ENCODE data around the gene PTPRN2.

Gene PTPRN2

DNA sequence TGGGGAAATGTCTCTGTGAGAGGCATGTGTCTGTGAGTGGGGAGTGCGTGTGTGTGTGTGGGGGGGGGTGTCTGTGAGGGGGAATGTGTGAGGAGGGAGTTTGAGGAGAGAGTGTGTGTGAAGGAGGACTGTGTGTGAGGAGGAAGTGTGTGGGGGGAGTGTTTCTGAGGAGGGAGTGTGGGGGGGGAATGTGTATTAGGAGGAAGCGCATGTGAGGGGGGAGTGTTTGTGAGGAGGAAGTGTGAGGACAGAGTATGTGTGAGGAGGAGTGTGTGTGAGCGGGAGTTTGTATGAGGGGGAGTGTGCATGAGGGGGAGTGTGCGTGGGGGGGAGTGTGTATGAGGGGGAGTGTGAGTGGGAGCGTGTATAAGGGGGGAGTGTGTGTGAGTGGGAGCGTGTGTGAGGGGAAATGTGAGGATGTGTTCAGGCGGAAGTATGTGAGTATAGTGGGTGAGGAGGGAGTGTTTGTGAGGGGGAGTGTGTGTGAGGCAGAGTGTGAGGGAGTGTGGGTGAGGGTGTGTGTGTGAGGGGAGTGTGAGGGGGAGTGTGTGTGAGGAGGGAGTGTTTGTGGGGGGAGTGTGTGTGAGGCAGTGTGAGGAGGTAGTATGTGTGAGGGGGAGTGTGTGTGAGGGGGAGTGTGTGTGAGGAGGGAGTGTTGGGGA lies 21.8 kb upstream of the PTPRN2 start:
- DNase-seq (ENCODE audit: insufficient read length, low spot score) (no peak), FAIRE-seq (no peak)
- no peak for TF ChIP-seq POLR2A (IDR thresholded peaks at IDR 0.05; ENCODE audit: low read depth, low read length)

- DNase-seq (ENCODE audit: insufficient read length, low spot score) (no peak), FAIRE-seq (no peak)
- no peak for TF ChIP-seq POLR2A (IDR thresholded peaks at IDR 0.05; ENCODE audit: low read depth, low read length)
Observed at GRCh38 chr7:158607563-158607962, 19.9 kb upstream of the PTPRN2 start.

GRCh38 chr7:158606671-158607424 lies 19.2 kb upstream of the PTPRN2 start:
- DNase-seq (ENCODE audit: insufficient read length, low spot score) (no peak), FAIRE-seq (no peak)
- no peak for TF ChIP-seq POLR2A (IDR thresholded peaks at IDR 0.05; ENCODE audit: low read depth, low read length)

DNA sequence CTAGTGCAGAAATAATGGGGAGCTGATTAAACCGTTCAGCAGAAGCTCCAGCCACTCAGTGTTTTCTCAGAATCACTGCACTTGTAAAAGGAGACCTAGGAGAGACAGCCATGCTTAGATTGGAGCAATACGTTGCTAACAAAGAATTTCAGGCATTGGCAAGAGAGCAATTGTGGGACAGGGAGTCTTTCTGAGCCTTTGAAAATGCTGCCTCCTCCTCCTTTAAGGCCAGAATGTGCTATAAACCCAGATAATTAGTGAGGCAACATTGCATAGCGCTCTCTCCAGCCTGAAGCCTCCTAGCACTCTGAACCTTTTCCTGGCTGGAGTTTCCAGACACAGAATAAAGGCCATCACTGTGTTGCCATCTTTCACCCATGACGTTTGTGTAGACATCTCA lies 18.5 kb upstream of the PTPRN2 start:
- DNase-seq (ENCODE audit: insufficient read length, low spot score) (no peak), FAIRE-seq (no peak)
- no peak for TF ChIP-seq POLR2A (IDR thresholded peaks at IDR 0.05; ENCODE audit: low read depth, low read length)

DNA sequence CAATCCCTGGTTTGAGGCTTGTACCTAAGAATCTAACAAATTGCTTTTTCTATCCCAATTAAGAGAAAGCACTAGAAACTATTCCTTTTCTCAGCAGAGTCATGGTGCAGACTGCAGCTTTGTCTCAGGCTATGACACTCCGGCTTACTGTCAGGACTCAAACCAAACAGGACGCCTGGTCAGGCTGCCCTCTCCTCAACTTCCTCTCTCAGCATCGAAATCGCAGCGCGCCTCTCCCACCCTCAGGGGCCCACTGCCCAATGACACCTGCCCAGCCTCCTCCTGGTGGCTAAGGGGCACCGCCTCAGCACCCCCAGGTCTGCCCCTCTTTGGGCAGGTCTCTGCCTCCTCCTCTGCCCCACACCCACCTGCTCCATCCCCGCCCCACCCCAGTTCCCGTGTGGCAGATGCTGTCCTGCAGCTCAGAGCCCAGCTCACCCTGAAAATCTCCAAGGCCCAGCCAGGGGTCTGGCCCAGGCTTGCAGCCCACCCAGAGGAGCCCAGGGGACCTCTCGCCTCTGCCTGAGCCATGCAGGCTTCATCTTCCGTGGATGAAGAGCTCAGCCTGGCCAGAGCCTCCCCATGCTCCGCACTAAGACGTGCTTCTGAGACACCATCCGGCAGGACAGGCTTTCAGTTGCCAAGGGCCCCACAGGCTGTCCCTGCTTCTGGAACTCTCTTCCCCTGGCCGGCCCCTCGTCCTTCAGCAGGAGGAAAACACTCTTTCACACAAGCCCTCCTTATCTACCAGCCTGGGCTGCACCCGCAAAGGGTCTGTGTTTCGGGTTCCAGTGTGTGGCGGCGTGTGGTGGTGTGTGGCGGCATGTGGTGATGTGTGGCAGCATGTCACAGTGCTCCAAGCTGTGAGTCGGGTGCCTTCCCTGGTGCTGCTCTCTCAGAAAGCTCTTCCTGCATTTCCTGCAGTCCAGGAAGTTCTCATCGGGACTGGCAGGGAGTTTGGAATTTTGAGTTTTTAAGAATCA lies 16.4 kb upstream of the PTPRN2 start:
- no peak for TF ChIP-seq POLR2A (IDR thresholded peaks at IDR 0.05; ENCODE audit: low read depth, low read length)
- no peak for DNase-seq (ENCODE audit: insufficient read length, low spot score)
- no peak for FAIRE-seq

GRCh38 chr7:158602905-158603772 lies 15.5 kb upstream of the PTPRN2 start:
- FAIRE-seq (no peak), DNase-seq (ENCODE audit: insufficient read length, low spot score) (no peak)
- TF ChIP-seq POLR2A (IDR thresholded peaks at IDR 0.05; ENCODE audit: low read depth, low read length): no peak

GRCh38 chr7:158602041-158602440 lies 14.4 kb upstream of the PTPRN2 start:
- no peak for TF ChIP-seq POLR2A (IDR thresholded peaks at IDR 0.05; ENCODE audit: low read depth, low read length)
- FAIRE-seq (no peak), DNase-seq (ENCODE audit: insufficient read length, low spot score) (no peak)

DNA sequence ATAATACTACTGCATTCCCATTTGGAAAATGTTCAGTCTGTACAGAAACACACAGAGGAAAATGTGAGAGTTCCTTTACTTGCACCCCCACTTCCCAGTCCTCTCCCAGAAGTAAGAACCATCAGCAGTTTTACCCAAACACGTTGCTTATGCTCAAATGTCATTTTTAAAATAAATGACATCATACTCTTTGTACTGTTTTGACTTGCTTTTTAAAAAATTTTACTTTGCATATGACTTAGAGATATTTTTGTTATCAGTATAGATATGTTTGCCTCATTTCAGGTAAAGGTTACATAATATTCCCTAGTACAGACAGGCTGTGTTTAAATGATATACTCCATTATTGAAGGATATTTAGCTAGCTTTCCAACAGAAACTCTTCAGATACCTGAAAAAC lies 13.5 kb upstream of the PTPRN2 start:
- TF ChIP-seq POLR2A (IDR thresholded peaks at IDR 0.05; ENCODE audit: low read depth, low read length): no peak
- FAIRE-seq: no peak
- no peak for DNase-seq (ENCODE audit: insufficient read length, low spot score)

GRCh38 chr7:158596745-158597144 lies 9.1 kb upstream of the PTPRN2 start:
- DNase-seq (ENCODE audit: insufficient read length, low spot score) (no peak), FAIRE-seq (no peak)
- no peak for TF ChIP-seq POLR2A (IDR thresholded peaks at IDR 0.05; ENCODE audit: low read depth, low read length)

DNA sequence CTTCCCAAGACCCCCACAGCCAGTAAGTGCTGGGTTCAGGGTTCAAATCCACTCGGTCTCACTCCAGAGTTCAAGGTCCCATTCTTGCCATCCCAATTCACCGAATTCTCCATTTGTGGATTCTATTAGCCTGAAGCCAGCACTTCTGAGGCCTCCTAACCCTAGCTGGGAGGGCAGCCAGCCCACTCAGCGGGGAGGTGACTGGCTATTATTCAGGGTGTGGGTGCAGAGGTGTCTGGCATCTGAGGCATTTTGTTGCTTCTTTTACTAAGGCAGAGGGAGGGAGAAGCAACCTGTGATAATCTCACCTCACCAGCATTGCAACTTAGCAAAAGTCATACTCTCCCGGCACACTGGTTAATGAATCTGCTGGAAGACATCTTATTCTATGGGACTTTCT lies 8.7 kb upstream of the PTPRN2 start:
- no peak for TF ChIP-seq POLR2A (IDR thresholded peaks at IDR 0.05; ENCODE audit: low read depth, low read length)
- FAIRE-seq: no peak
- DNase-seq (ENCODE audit: insufficient read length, low spot score): no peak

GRCh38 chr7:158595068-158595467 lies 7.4 kb upstream of the PTPRN2 start:
- DNase-seq (ENCODE audit: insufficient read length, low spot score): no peak

DNA sequence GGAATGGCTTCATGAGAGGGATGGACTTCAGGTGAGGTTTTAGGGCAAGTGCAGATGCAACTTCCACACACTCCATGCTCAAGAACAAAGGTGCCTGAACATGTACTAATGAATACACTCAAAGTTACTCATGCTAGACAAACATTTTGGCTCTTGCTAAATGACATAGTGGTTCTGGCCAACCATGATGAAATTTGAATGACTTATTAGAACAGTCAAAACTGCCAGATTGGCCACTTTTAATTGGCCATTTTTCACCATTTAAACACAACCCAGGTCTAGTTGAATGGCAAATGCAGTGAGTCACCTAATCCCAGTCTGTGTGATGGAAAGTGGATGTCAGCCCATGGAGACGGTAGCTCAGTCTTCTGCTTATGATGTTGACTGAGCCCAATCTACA lies 4.9 kb upstream of the PTPRN2 start:
- FAIRE-seq: no peak
- no peak for DNase-seq (ENCODE audit: insufficient read length, low spot score)
- TF ChIP-seq POLR2A (IDR thresholded peaks at IDR 0.05; ENCODE audit: low read depth, low read length): no peak

More at GRCh38 chr7:158595068-158595467, 7.4 kb upstream of the PTPRN2 start:
- no peak for TF ChIP-seq POLR2A (IDR thresholded peaks at IDR 0.05; ENCODE audit: low read depth, low read length)
- peak; percentile 91 for FAIRE-seq

DNA sequence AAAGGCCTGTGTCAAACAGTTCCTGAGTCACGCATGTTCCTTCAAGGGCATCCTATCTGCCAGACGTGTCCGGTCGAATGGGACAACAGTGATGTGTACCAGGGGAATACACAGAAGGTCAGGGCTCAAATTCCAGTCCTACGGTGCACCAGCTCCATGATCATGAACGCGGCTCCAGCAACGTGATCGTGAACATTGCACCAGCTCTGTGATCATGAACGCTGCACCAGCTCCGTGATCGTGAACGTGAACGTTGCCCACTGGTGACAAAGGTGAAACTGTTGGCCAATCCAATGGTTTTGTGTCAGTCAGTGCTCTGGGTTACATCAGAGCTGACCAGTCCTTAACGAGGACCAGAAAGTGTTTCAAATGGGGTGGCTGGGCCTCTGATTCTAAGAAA lies 4.3 kb upstream of the PTPRN2 start:
- FAIRE-seq: no peak
- DNase-seq (ENCODE audit: insufficient read length, low spot score): no peak
- no peak for TF ChIP-seq POLR2A (IDR thresholded peaks at IDR 0.05; ENCODE audit: low read depth, low read length)
